SU-DHL-6 (cell line): Measurements from ENCODE around the gene MYH6.

Experiments
- H2AFZ ChIP-seq: fragments of 200-600 bp; sonication (generic); 2 replicates; pipeline ENCODE4 v1.6.1; 2014; ENCODE audit warnings: low read depth, mild to moderate bottlenecking, moderate library complexity, mixed read lengths, antibody characterized with exemption, low read length; ENCODE audit not compliant: severe bottlenecking
- H3F3A ChIP-seq: fragments of 200-600 bp; shearing (Covaris generic); 2 replicates; pipeline ENCODE4 v1.6.0; 2016; ENCODE audit warnings: antibody characterized with exemption, mild to moderate bottlenecking; ENCODE audit not compliant: insufficient read depth
- H3K27ac ChIP-seq: fragments of 200-600 bp; sonication (generic); 2 replicates; pipeline ENCODE4 v1.5.1; 2016; ENCODE audit warnings: low read depth, mild to moderate bottlenecking, low read length, moderate library complexity, mixed read lengths
- H3K27me3 ChIP-seq: fragments of 200-600 bp; sonication (generic), shearing (Covaris generic); 2 replicates; pipeline ENCODE4 v1.6.0; 2014; ENCODE audit warnings: mild to moderate bottlenecking, low read length
- H3K36me3 ChIP-seq: fragments of 200-600 bp; sonication (generic); 2 replicates; pipeline ENCODE4 v1.6.1; 2014; ENCODE audit warnings: mild to moderate bottlenecking, low read length, mixed read lengths
- H3K4me2 ChIP-seq: fragments of 300-600, 200-600 bp; shearing (Covaris generic), sonication (generic); 2 replicates; pipeline ENCODE4 v1.6.0; 2014; ENCODE audit warnings: low read length, low read depth, mild to moderate bottlenecking; ENCODE audit not compliant: poor library complexity, severe bottlenecking
- H3K4me3 ChIP-seq: fragments of 200-600 bp; sonication (generic); 2 replicates; pipeline ENCODE4 v1.5.1; 2014; ENCODE audit warnings: antibody characterized with exemption, low read length, mild to moderate bottlenecking, mixed read lengths; ENCODE audit not compliant: insufficient read depth, poor library complexity, severe bottlenecking
- H3K79me2 ChIP-seq: fragments of 200-600 bp; sonication (generic); 2 replicates; pipeline ENCODE4 v1.6.1; 2014; ENCODE audit warnings: mild to moderate bottlenecking, low read length, moderate library complexity; ENCODE audit not compliant: insufficient read depth
- H3K9ac ChIP-seq: fragments of 200-600 bp; sonication (generic); 2 replicates; pipeline ENCODE4 v1.7.0; 2014; ENCODE audit warnings: mild to moderate bottlenecking, low read length
- H3K9me2 ChIP-seq: fragments of 200-600 bp; sonication (generic); replicated peaks from 2 replicates; pipeline ENCODE4 v1.6.1; 2014; ENCODE audit warnings: low read length; ENCODE audit not compliant: insufficient read depth
- H3K9me3 ChIP-seq: fragments of 200-600 bp; sonication (generic); 2 replicates; pipeline ENCODE4 v1.6.1; 2014; ENCODE audit warnings: low read length, mixed read lengths; ENCODE audit not compliant: insufficient read depth
- H4K20me1 ChIP-seq: fragments of 200-600 bp; sonication (generic); 2 replicates; pipeline ENCODE4 v1.6.1; 2014; ENCODE audit warnings: low read depth, mild to moderate bottlenecking, antibody characterized with exemption, low read length, moderate library complexity, mixed read lengths
- CTCF ChIP-seq: fragments of 200-600 bp; sonication (generic); IDR thresholded peaks from one replicate; pipeline ENCODE4 v1.5.1; 2017; ENCODE audit warnings: antibody characterized with exemption, mild to moderate bottlenecking, low read length, moderate library complexity; ENCODE audit not compliant: insufficient read depth, poor library complexity, severe bottlenecking
- EZH2phosphoT487 ChIP-seq: fragments of 200-600 bp; sonication (generic), shearing (Covaris generic); conservative IDR thresholded peaks from 2 replicates; pipeline ENCODE4 v1.6.1; 2018; ENCODE audit warnings: mild to moderate bottlenecking, antibody characterized with exemption, low read length, moderate library complexity, mixed read lengths

MYH6 gene

DNA sequence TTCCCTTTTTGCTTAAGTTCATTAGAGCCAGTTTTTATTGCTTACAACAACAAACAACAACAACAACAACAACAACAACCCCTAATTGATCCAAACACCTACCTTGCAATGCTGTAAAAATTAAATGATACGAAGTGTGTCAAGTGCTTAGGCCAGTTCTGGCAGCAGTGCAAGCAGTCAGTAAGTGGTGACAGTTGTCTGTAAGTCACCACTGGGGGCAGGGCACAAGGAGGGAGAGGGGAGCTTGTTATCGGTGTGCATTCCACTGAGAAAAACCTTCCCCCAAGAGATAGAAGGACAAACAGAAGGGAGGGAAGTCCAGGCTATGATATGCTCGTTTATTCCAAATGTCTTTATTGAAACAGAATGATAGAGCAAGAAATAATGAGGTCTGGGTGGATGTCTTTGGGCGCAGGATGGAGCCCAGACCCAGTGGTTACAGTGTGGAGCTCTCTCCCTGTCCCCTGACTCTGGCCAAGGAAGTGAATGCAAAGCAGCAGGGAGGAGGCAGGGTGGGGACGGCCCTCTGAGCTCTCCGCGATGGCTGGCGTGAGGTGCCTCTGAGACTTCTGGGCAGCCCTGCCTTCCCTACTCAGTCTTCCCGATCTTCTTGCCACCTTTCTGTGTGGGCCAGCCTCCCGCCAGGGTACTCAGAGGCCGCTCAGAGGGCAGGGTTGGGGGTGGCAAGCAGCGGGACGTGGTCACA is 61.9 kb downstream of the MYH6 start:
- Histone ChIP-seq H3K9ac (no peak overlapping the region), H3K27me3 (no peaks in the 10 kb centered on the region), H3K27ac (no peak overlapping the region), H4K20me1 (no peaks in the 10 kb centered on the region), H3K4me3 (no peak overlapping the region), H2AFZ (no peak overlapping the region), H3K79me2 (no peaks in the 10 kb centered on the region), H3K9me2 (no peaks in the 10 kb centered on the region), H3K9me3 (no peaks in the 10 kb centered on the region), H3K4me2 (no peak overlapping the region), H3F3A (no peaks in the 10 kb centered on the region), H3K36me3 (no peaks in the 10 kb centered on the region)
- TF ChIP-seq CTCF: no peak

DNA sequence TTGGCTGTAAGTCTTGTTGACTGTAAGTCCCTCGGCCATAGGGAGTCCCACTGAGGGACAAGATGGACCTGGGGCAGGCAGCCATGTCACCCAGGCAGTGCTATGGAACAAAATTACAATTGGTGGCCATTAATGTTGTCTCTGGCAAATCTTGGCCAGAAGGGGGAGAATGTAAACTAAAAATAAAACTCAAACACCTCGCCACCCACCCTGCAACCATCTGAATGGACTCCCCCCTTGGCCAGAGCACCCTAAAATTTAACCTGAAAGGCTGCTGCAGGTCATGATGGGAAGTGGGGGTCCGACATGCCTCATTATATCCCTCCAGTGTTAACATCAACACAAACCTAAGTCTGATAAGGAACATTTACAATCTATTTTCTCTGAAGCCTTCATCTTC is 63.6 kb downstream of the MYH6 start:
- H3K9me2 ChIP-seq: no peaks in the 10 kb centered on the region
- no peak for TF ChIP-seq CTCF
- no peak for TF ChIP-seq EZH2phosphoT487
- H3K27me3 ChIP-seq: no peaks in the 10 kb centered on the region
- H3K79me2 ChIP-seq: no peaks in the 10 kb centered on the region
- no peak overlapping the region for H3K27ac ChIP-seq
- no peak overlapping the region for H3K4me2 ChIP-seq
- H3K36me3 ChIP-seq: no peaks in the 10 kb centered on the region
- no peak overlapping the region for H3K4me3 ChIP-seq
- no peaks in the 10 kb centered on the region for H4K20me1 ChIP-seq
- no peak overlapping the region for H3K9ac ChIP-seq
- no peaks in the 10 kb centered on the region for H3F3A ChIP-seq
- no peak overlapping the region for H2AFZ ChIP-seq
- H3K9me3 ChIP-seq: peaks cover 11% of the 10 kb centered on the region; the same call in 1 of the 2 replicates

DNA sequence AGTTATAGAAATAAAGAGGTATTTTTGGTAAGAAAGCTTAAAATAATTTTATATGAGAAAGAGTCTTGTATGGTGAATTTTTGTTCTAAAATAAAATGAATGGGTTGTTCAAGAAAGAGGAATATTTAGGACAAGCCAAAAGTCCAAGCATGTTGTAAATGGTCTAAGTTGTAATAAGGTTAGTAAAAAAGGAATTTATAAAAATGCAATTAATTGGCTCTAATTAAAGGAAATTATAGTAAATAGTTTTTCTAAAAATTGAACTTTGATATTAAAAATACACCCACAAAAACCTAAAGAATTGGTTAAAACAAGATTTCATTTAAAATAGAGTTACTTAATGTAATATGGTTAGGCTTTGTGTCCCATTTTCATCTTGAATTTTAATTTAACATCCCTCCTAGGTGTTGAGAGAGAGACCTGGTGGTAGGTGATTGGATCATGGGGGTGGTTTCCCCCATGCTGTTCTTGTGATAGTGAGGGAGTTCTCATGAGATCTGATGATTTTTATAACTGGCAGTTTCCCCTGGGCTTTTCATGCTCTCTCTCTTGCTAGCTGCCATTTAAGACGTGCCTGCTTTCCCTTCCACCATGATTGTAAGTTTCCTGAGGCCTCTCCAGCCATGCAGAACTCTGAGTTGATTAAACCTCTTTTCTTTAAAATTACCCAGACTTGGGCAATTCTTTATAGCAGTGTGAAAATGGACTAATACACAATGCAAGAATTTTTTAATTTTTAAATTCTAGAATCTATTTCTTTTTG is 68.4 kb downstream of the MYH6 start:
- no peaks in the 10 kb centered on the region for H3F3A ChIP-seq
- peaks cover 23% of the 10 kb centered on the region; the same call in 1 of the 2 replicates for H3K9me3 ChIP-seq
- no peaks in the 10 kb centered on the region for H4K20me1 ChIP-seq
- H3K36me3 ChIP-seq: no peaks in the 10 kb centered on the region
- H3K9me2 ChIP-seq: no peaks in the 10 kb centered on the region
- no peak overlapping the region for H2AFZ ChIP-seq
- H3K27me3 ChIP-seq: no peaks in the 10 kb centered on the region
- H3K27ac ChIP-seq: no peak overlapping the region
- no peak overlapping the region for H3K4me3 ChIP-seq
- TF ChIP-seq EZH2phosphoT487 (no peak), CTCF (no peak)
- H3K4me2 ChIP-seq: no peak overlapping the region
- no peaks in the 10 kb centered on the region for H3K79me2 ChIP-seq
- no peak overlapping the region for H3K9ac ChIP-seq
